H1 (cell line): ENCODE results near the gene SLC6A12. TPM values are rescaled to one million over a fixed set of nuclear protein-coding genes. Genes with fewer than 3 reads are reported as not detected.
A peak's percentile ranks its signal among the peaks of the same experiment; 100 is the strongest.

Experiments
- CTCF ChIA-PET: fragments of 300-600 bp; sonication (Branson Sonifier 250); formaldehyde crosslinking; loops from one replicate; lab custom pipeline; 2021; ENCODE audit not compliant: partially characterized antibody; lab: Charles Lee
- POLR2A ChIA-PET: fragments of 300-600 bp; sonication (Branson Sonifier 250); formaldehyde crosslinking; loops from one replicate; lab custom pipeline; 2021; ENCODE audit warnings: inconsistent platforms; ENCODE audit not compliant: partially characterized antibody; lab: Charles Lee
- DNase-seq, 2 experiments: peaks; one replicate each; pipeline versions ENCODE4 v3.0.0 to v3.0.0-alpha.2; 2010 to 2022; ENCODE audit warnings: low spot score in 2 of 2, low read depth in 1 of 2, mixed read lengths in 1 of 2
- FAIRE-seq: peaks from 2 replicates; lab custom pipeline; 2011; peaks lifted over from hg19 to GRCh38; lab: Jason Lieb, UNC
- H2AFZ ChIP-seq: 2 replicates; pipeline ENCODE4 v1.8.1; 2012; ENCODE audit warnings: low read length, inconsistent platforms
- H2AK5ac ChIP-seq: 2 replicates; pipeline ENCODE4 v1.6.1; 2013; ENCODE audit warnings: low read depth, low read length
- H2BK120ac ChIP-seq: replicated peaks from 2 replicates; pipeline ENCODE3; 2013; ENCODE audit warnings: low read depth, low read length, inconsistent platforms
- H2BK12ac ChIP-seq: 2 replicates; pipeline ENCODE4 v1.6.1; 2013; ENCODE audit warnings: low read depth, low read length
- H2BK15ac ChIP-seq: 2 replicates; pipeline ENCODE4 v1.6.1; 2013; ENCODE audit warnings: low read length
- H2BK20ac ChIP-seq: 2 replicates; pipeline ENCODE4 v1.6.1; 2013; ENCODE audit warnings: low read length
- H2BK5ac ChIP-seq: 2 replicates; pipeline ENCODE4 v1.6.1; 2013; ENCODE audit warnings: low read depth, low read length
- H3K14ac ChIP-seq: 2 replicates; pipeline ENCODE4 v1.6.1; 2013; ENCODE audit warnings: inconsistent platforms; ENCODE audit not compliant: insufficient read length
- H3K18ac ChIP-seq: 2 replicates; pipeline ENCODE4 v1.6.1; 2013; ENCODE audit warnings: low read length; ENCODE audit errors: extremely low read depth
- H3K23ac ChIP-seq: 2 replicates; pipeline ENCODE4 v1.6.1; 2013; ENCODE audit warnings: inconsistent platforms; ENCODE audit not compliant: insufficient read length
- H3K23me2 ChIP-seq: 2 replicates; pipeline ENCODE4 v1.6.1; 2013; ENCODE audit warnings: low read depth, low read length
- H3K27ac ChIP-seq: 2 replicates; pipeline ENCODE4 v1.6.1; 2011; ENCODE audit warnings: low read depth, low read length, inconsistent platforms
- H3K27me3 ChIP-seq, 4 experiments: replicated peaks in 1 of 4; 1 replicate in 1 of 4; 2 replicates in 3 of 4; pipeline versions ENCODE4 v1.6.1 to v1.8.1; 2011 to 2013; ENCODE audit warnings: low read length in 3 of 4, mild to moderate bottlenecking in 3 of 4, inconsistent platforms in 2 of 4, mixed read lengths in 2 of 4, moderate library complexity in 1 of 4; ENCODE audit not compliant: control insufficient read depth in 3 of 4, insufficient read depth in 3 of 4; ENCODE audit errors: extremely low read depth in 1 of 4
- H3K36me3 ChIP-seq, 4 experiments: 2 replicates each; pipeline versions ENCODE4 v1.6.1 to v1.8.1; 2011 to 2013; ENCODE audit warnings: mild to moderate bottlenecking in 4 of 4, low read length in 3 of 4, moderate library complexity in 2 of 4, control low read depth in 1 of 4, inconsistent platforms in 1 of 4; ENCODE audit not compliant: insufficient read depth in 4 of 4, control insufficient read depth in 2 of 4
- H3K4ac ChIP-seq: replicated peaks from 2 replicates; pipeline ENCODE3; 2013; ENCODE audit warnings: low read length, low read depth, mixed read lengths, inconsistent platforms; ENCODE audit not compliant: insufficient read length
- H3K4me1 ChIP-seq, 4 experiments: replicated peaks in 1 of 4; 1 replicate in 1 of 4; 2 replicates in 3 of 4; pipeline versions ENCODE4 v1.6.1 to v1.8.1; 2011 to 2013; ENCODE audit warnings: low read length in 3 of 4, inconsistent platforms in 2 of 4, mixed read lengths in 1 of 4; ENCODE audit not compliant: insufficient read depth in 4 of 4, control insufficient read depth in 3 of 4
- H3K4me2 ChIP-seq, 2 experiments: 2 replicates each; pipeline versions ENCODE4 v1.6.1 to v1.8.1; 2011 to 2013; ENCODE audit warnings: low read depth in 2 of 2, low read length in 2 of 2, control low read depth in 1 of 2, inconsistent platforms in 1 of 2, mild to moderate bottlenecking in 1 of 2; ENCODE audit not compliant: insufficient read depth in 1 of 2
- H3K4me3 ChIP-seq, 4 experiments: fragments of 200-600, 300-600 bp in 1 of 4; sonication (generic), shearing (Covaris generic), sonication (Bioruptor Twin) in 1 of 4; 2 replicates each; pipeline versions ENCODE4 v1.5.1 to v1.8.1; 2011 to 2016; ENCODE audit warnings: low read length in 4 of 4, low read depth in 3 of 4, control low read depth in 2 of 4, inconsistent platforms in 2 of 4, mild to moderate bottlenecking in 2 of 4, mixed read lengths in 1 of 4, moderate library complexity in 1 of 4; ENCODE audit not compliant: insufficient read depth in 2 of 4; ENCODE audit errors: extremely low read depth in 1 of 4
- H3K56ac ChIP-seq: replicated peaks from 2 replicates; pipeline ENCODE3; 2013; ENCODE audit warnings: low read depth, mild to moderate bottlenecking, mixed read lengths, low read length, inconsistent platforms; ENCODE audit not compliant: insufficient read length
- H3K79me1 ChIP-seq: 2 replicates; pipeline ENCODE4 v1.6.1; 2013; ENCODE audit warnings: low read depth, low read length, control low read depth
- H3K79me2 ChIP-seq, 2 experiments: 2 replicates each; pipeline versions ENCODE4 v1.6.1 to v1.8.1; 2012 to 2013; ENCODE audit warnings: low read length in 2 of 2, mild to moderate bottlenecking in 2 of 2, inconsistent platforms in 1 of 2; ENCODE audit not compliant: insufficient read depth in 2 of 2, control insufficient read depth in 1 of 2
- H3K9ac ChIP-seq, 4 experiments: replicated peaks in 1 of 4; 1 replicate in 1 of 4; 2 replicates in 3 of 4; pipeline versions ENCODE4 v1.6.1 to v1.8.1; 2011 to 2013; ENCODE audit warnings: low read depth in 3 of 4, low read length in 3 of 4, control low read depth in 2 of 4, mild to moderate bottlenecking in 2 of 4, moderate library complexity in 2 of 4, inconsistent platforms in 1 of 4; ENCODE audit errors: extremely low read depth in 1 of 4
- H3K9me3 ChIP-seq, 2 experiments: 2 replicates each; pipeline versions ENCODE4 v1.6.1 to v1.8.1; 2012 to 2013; ENCODE audit warnings: mild to moderate bottlenecking in 2 of 2, moderate library complexity in 2 of 2, control low read depth in 1 of 2, inconsistent platforms in 1 of 2, low read depth in 1 of 2, low read length in 1 of 2, mixed read lengths in 1 of 2; ENCODE audit not compliant: insufficient read depth in 2 of 2
- H4K20me1 ChIP-seq, 2 experiments: replicated peaks in 1 of 2; 2 replicates each; pipeline versions ENCODE3 to v1.8.1; 2011 to 2013; ENCODE audit warnings: inconsistent platforms in 2 of 2, low read length in 2 of 2, mild to moderate bottlenecking in 1 of 2; ENCODE audit not compliant: insufficient read depth in 2 of 2, control insufficient read depth in 1 of 2
- H4K5ac ChIP-seq: 2 replicates; pipeline ENCODE4 v1.6.1; 2013; ENCODE audit warnings: low read length, low read depth, mixed read lengths, inconsistent platforms; ENCODE audit not compliant: insufficient read length
- H4K8ac ChIP-seq: 2 replicates; pipeline ENCODE4 v1.8.0; 2013; ENCODE audit warnings: mild to moderate bottlenecking, moderate library complexity, low read length, inconsistent platforms; ENCODE audit not compliant: insufficient read depth; ENCODE audit errors: extremely low read depth
- H4K91ac ChIP-seq: replicated peaks from 2 replicates; pipeline ENCODE3; 2013; ENCODE audit warnings: low read length, mixed read lengths, inconsistent platforms; ENCODE audit not compliant: insufficient read length
- CTBP2 ChIP-seq: IDR thresholded peaks from 2 replicates; pipeline ENCODE4 v1.7.0; 2011; ENCODE audit warnings: borderline replicate concordance, mild to moderate bottlenecking, moderate library complexity, mixed read lengths, low read length; ENCODE audit not compliant: insufficient read depth, insufficient read length
- GTF2F1 ChIP-seq: IDR thresholded peaks from 2 replicates; pipeline ENCODE4 v1.6.1; 2012; ENCODE audit warnings: low read depth, low read length, improper control_type of control experiment, borderline replicate concordance
- JUN ChIP-seq: IDR thresholded peaks from 2 replicates; pipeline ENCODE4 v1.6.1; 2011; ENCODE audit warnings: low read depth, mild to moderate bottlenecking, improper control_type of control experiment, low read length
- TCF12 ChIP-seq: IDR thresholded peaks from 2 replicates; pipeline ENCODE4 v1.6.1; 2011; ENCODE audit warnings: low read depth, mild to moderate bottlenecking, low read length
- WGBS, 2 experiments: shearing (Covaris generic) in 1 of 2; methylation state at CpG; one replicate each; pipeline versions ENCODE4 v1.1.6 to v1.1.7; 2013 to 2015; ENCODE audit warnings: low lambda C conversion rate in 2 of 2, mixed read lengths in 2 of 2, inconsistent platforms in 1 of 2, low coverage in 1 of 2, missing lambda C conversion rate in 1 of 2; ENCODE audit not compliant: insufficient replicate concordance in 2 of 2, insufficient coverage in 1 of 2, insufficient read length in 1 of 2; ENCODE audit errors: extremely low coverage in 1 of 2, missing lambda C conversion rate in 1 of 2; 5-methylcytosine and 5-hydroxymethylcytosine counted together
- polyA plus RNA-seq, 7 experiments: library from polyadenylated mRNA; depleted of rRNA in 3 of 7; stranded (reverse) in 5 of 7; unstranded in 2 of 7; fragments of >200 nt in 5 of 7; fragments of 200-250 nt in 2 of 7; gene quantifications; 1 replicate in 5 of 7; 2 replicates in 1 of 7; 4 replicates in 1 of 7; pipeline versions ENCODE4 v1.2.1 to v1.2.3, GENCODE V29; 2011 to 2013; ENCODE audit warnings: missing spikeins in 2 of 7, mixed read lengths in 2 of 7
- total RNA-seq: library from RNA; stranded (reverse); fragmentation: NEBNext Ultra II Directional; extraction: Animal tissue kit (Norgen Biotek cat#: 25700); gene quantifications from 2 replicates; pipeline ENCODE4 v1.2.1, GENCODE V29; 2021

SLC6A12 gene
- total and polyA plus RNA-seq, 2 of the 8 experiments (the other 6 are each of a cell fraction or from before 2014, with no cell fraction given) = 0.70 to 1.1 TPM

- Histone ChIP-seq H3K18ac (no peak overlapping the region; the same call in 1 of the 2 replicates), H3K9ac (no peak overlapping the region), H3K27ac (no peak overlapping the region; the same call in 1 of the 2 replicates), H4K8ac (peak overlapping the region; percentile 63; the same call in 1 of the 2 replicates), H2BK15ac (no peak overlapping the region), H2BK120ac (no peak overlapping the region), H4K20me1 (no peaks in the 10 kb centered on the region), H3K4ac (no peak overlapping the region), H3K23ac (no peak overlapping the region), H3K56ac (no peak overlapping the region), H3K23me2 (no peaks in the 10 kb centered on the region), H3K4me1 (peaks cover 0 to 11% (median 2%) of the 10 kb centered on the region in 4 experiments; a peak in 5 of 7 replicates), H3K4me3 (no peak overlapping the region), H3K27me3 (no peaks in the 10 kb centered on the region), H2BK12ac (peak overlapping the region; percentile 50; the same call in 1 of the 2 replicates), H2BK20ac (no peak overlapping the region), H3K4me2 (no peak overlapping the region), H2BK5ac (no peak overlapping the region), H3K9me3 (no peaks in the 10 kb centered on the region), H3K36me3 (no peaks in the 10 kb centered on the region), H4K91ac (no peak overlapping the region), H3K79me1 (no peaks in the 10 kb centered on the region), H4K5ac (no peak overlapping the region), H3K14ac (no peak overlapping the region), H2AK5ac (no peak overlapping the region), H3K79me2 (no peaks in the 10 kb centered on the region), H2AFZ (no peak overlapping the region)
- FAIRE-seq (no peak), DNase-seq (no peak)
- TF ChIP-seq GTF2F1 = no peak
- no peak for TF ChIP-seq JUN
- no peak for TF ChIP-seq CTBP2
- TF ChIP-seq TCF12 = no peak
- CTCF ChIA-PET = interaction anchor here (0.8 to 8.0 kb wide), 21 partner anchors 10 to 465 kb away, joined by 3 to 51 read pairs (median 9); partner anchors contain the start of gene SLC6A12
- WGBS, 2 experiments = 93% methylated on average over 10 of the region's 12 CpGs; no CpG with 5 or more reads in 1 of the 2 experiments
- POLR2A ChIA-PET = interaction anchor here (1.3 to 1.7 kb wide), 2 partner anchors 13 to 36 kb away, joined by 3 to 9 read pairs; no protein-coding TSS in a partner anchor
Measured at GRCh38 chr12:154058-154457, 59.9 kb downstream of the SLC6A12 start.
